ENCODE measurements around the gene MYH14. TPM values are rescaled to one million over a fixed set of nuclear protein-coding genes. Genes with fewer than 3 reads are reported as not detected.

The MYH14 gene
- total RNA-seq, 5 donors from 2014 or later (not counting 1 experiment from before 2014, with no cell fraction given): 0.23 to 0.79 (median 0.70) TPM; not detected in 2

GRCh38 chr19:50281491-50281890 lies 78.1 kb downstream of the MYH14 start:
- peaks cover 9 to 24% of the 10 kb centered on the region in 2 donors for H3K27me3 Mint-ChIP-seq
- DNase-seq: no peak
- WGBS (ENCODE audit: insufficient coverage): 85% methylated on average over 14 of the region's 22 CpGs
- H3K4me3 Mint-ChIP-seq: no peak overlapping the region
- ATAC-seq (replicated peaks in 1 of 4): no peak
- no peaks in the 10 kb centered on the region for H3K4me1 ChIP-seq (ENCODE audit: control insufficient read depth in 1 of 2, extremely low read depth in 1 of 2, insufficient read depth in 2 of 2, low read length in 2 of 2)
- H3K27ac Mint-ChIP-seq: no peak overlapping the region
- H3K36me3 Mint-ChIP-seq: no peaks in the 10 kb centered on the region
- ChIA-PET POLR2A (no interaction called here), CTCF (no interaction called here)
- no peaks in the 10 kb centered on the region for H3K4me1 Mint-ChIP-seq
- peaks cover 0 to 12% of the 10 kb centered on the region in 2 experiments for H3K27me3 ChIP-seq (replicated peaks in 1 of 2; ENCODE audit: control insufficient read depth in 2 of 2, extremely low read depth in 1 of 2, insufficient read depth in 2 of 2, low read length in 1 of 2)
- no peaks in the 10 kb centered on the region for H3K36me3 ChIP-seq (ENCODE audit: control insufficient read depth in 2 of 2, extremely low read depth in 1 of 2, insufficient read depth in 1 of 2, low read length in 1 of 2)
- H3K9me3 Mint-ChIP-seq: peaks cover 5 to 12% (median 10%) of the 10 kb centered on the region in 3 donors
- no peak overlapping the region for H3K4me3 ChIP-seq (ENCODE audit: control insufficient read depth in 1 of 2, extremely low read depth in 1 of 2, low read length in 1 of 2)
- no peaks in the 10 kb centered on the region for H3K9me3 ChIP-seq
- H3K27ac ChIP-seq (ENCODE audit: low read length): no peak overlapping the region

- Histone ChIP-seq H3K36me3 (ENCODE audit: control insufficient read depth in 2 of 2, extremely low read depth in 1 of 2, insufficient read depth in 1 of 2, low read length in 1 of 2) (no peaks in the 10 kb centered on the region), H3K27me3 (replicated peaks in 1 of 2; ENCODE audit: control insufficient read depth in 2 of 2, extremely low read depth in 1 of 2, insufficient read depth in 2 of 2, low read length in 1 of 2) (peaks cover 0 to 26% of the 10 kb centered on the region in 2 experiments), H3K4me3 (ENCODE audit: control insufficient read depth in 1 of 2, extremely low read depth in 1 of 2, low read length in 1 of 2) (no peak overlapping the region), H3K4me1 (ENCODE audit: control insufficient read depth in 1 of 2, extremely low read depth in 1 of 2, insufficient read depth in 2 of 2, low read length in 2 of 2) (no peaks in the 10 kb centered on the region), H3K27ac (ENCODE audit: low read length) (no peak overlapping the region), H3K9me3 (no peaks in the 10 kb centered on the region)
- CTCF ChIA-PET: no interaction called here
- WGBS (ENCODE audit: insufficient coverage): no CpG with 5 or more reads among the region's 2 CpGs
- Mint-ChIP-seq H3K4me3 (no peak overlapping the region), H3K9me3 (peaks cover 11 to 22% (median 16%) of the 10 kb centered on the region in 3 donors), H3K4me1 (no peaks in the 10 kb centered on the region), H3K27me3 (peaks cover 32 to 50% of the 10 kb centered on the region in 2 donors), H3K36me3 (no peaks in the 10 kb centered on the region), H3K27ac (no peak overlapping the region)
- POLR2A ChIA-PET: no interaction called here
- DNase-seq: no peak
- ATAC-seq (replicated peaks in 1 of 4): no peak
These were observed 82.4 kb downstream of the MYH14 start for GRCh38 chr19:50285833-50286232.

GRCh38 chr19:50286443-50286842 lies 83.0 kb downstream of the MYH14 start:
- ATAC-seq (replicated peaks in 1 of 4) (no peak), DNase-seq (no peak)
- H3K4me3 Mint-ChIP-seq: no peak overlapping the region
- ChIA-PET CTCF (no interaction called here), POLR2A (no interaction called here)
- no peak overlapping the region for H3K27ac Mint-ChIP-seq
- Histone ChIP-seq H3K36me3 (ENCODE audit: control insufficient read depth in 2 of 2, extremely low read depth in 1 of 2, insufficient read depth in 1 of 2, low read length in 1 of 2) (no peaks in the 10 kb centered on the region), H3K4me1 (ENCODE audit: control insufficient read depth in 1 of 2, extremely low read depth in 1 of 2, insufficient read depth in 2 of 2, low read length in 2 of 2) (no peaks in the 10 kb centered on the region), H3K9me3 (no peaks in the 10 kb centered on the region), H3K4me3 (ENCODE audit: control insufficient read depth in 1 of 2, extremely low read depth in 1 of 2, low read length in 1 of 2) (no peak overlapping the region), H3K27me3 (replicated peaks in 1 of 2; ENCODE audit: control insufficient read depth in 2 of 2, extremely low read depth in 1 of 2, insufficient read depth in 2 of 2, low read length in 1 of 2) (peaks cover 0 to 32% of the 10 kb centered on the region in 2 experiments), H3K27ac (ENCODE audit: low read length) (no peak overlapping the region)
- H3K9me3 Mint-ChIP-seq: peaks cover 11 to 22% (median 16%) of the 10 kb centered on the region in 3 donors
- H3K36me3 Mint-ChIP-seq: no peaks in the 10 kb centered on the region
- 86% methylated on average over 16 of the region's 18 CpGs for WGBS (ENCODE audit: insufficient coverage)
- H3K27me3 Mint-ChIP-seq: peaks cover 32 to 49% of the 10 kb centered on the region in 2 donors
- H3K4me1 Mint-ChIP-seq: no peaks in the 10 kb centered on the region

GRCh38 chr19:50287331-50287730 lies 83.9 kb downstream of the MYH14 start:
- Histone ChIP-seq H3K9me3 (no peaks in the 10 kb centered on the region), H3K36me3 (ENCODE audit: control insufficient read depth in 2 of 2, extremely low read depth in 1 of 2, insufficient read depth in 1 of 2, low read length in 1 of 2) (no peaks in the 10 kb centered on the region), H3K4me3 (ENCODE audit: control insufficient read depth in 1 of 2, extremely low read depth in 1 of 2, low read length in 1 of 2) (no peak overlapping the region), H3K4me1 (ENCODE audit: control insufficient read depth in 1 of 2, extremely low read depth in 1 of 2, insufficient read depth in 2 of 2, low read length in 2 of 2) (no peaks in the 10 kb centered on the region), H3K27ac (ENCODE audit: low read length) (no peak overlapping the region), H3K27me3 (replicated peaks in 1 of 2; ENCODE audit: control insufficient read depth in 2 of 2, extremely low read depth in 1 of 2, insufficient read depth in 2 of 2, low read length in 1 of 2) (peaks cover 0 to 38% of the 10 kb centered on the region in 2 experiments)
- no peak for ATAC-seq (replicated peaks in 1 of 4)
- Mint-ChIP-seq H3K4me3 (no peak overlapping the region), H3K4me1 (no peaks in the 10 kb centered on the region), H3K27ac (no peak overlapping the region), H3K27me3 (peaks cover 33 to 55% of the 10 kb centered on the region in 2 donors), H3K36me3 (no peaks in the 10 kb centered on the region), H3K9me3 (peaks cover 11 to 22% (median 16%) of the 10 kb centered on the region in 3 donors)
- CTCF ChIA-PET: no interaction called here
- no CpG with 5 or more reads among the region's 2 CpGs for WGBS (ENCODE audit: insufficient coverage)
- POLR2A ChIA-PET: no interaction called here
- DNase-seq: no peak

- Histone ChIP-seq H3K9me3 (no peaks in the 10 kb centered on the region), H3K4me3 (ENCODE audit: control insufficient read depth in 1 of 2, extremely low read depth in 1 of 2, low read length in 1 of 2) (no peak overlapping the region), H3K4me1 (ENCODE audit: control insufficient read depth in 1 of 2, extremely low read depth in 1 of 2, insufficient read depth in 2 of 2, low read length in 2 of 2) (no peaks in the 10 kb centered on the region), H3K27ac (ENCODE audit: low read length) (no peak overlapping the region), H3K27me3 (replicated peaks in 1 of 2; ENCODE audit: control insufficient read depth in 2 of 2, extremely low read depth in 1 of 2, insufficient read depth in 2 of 2, low read length in 1 of 2) (peaks cover 0 to 51% of the 10 kb centered on the region in 2 experiments), H3K36me3 (ENCODE audit: control insufficient read depth in 2 of 2, extremely low read depth in 1 of 2, insufficient read depth in 1 of 2, low read length in 1 of 2) (no peaks in the 10 kb centered on the region)
- ChIA-PET POLR2A (no interaction called here), CTCF (no interaction called here)
- H3K27ac Mint-ChIP-seq: no peak overlapping the region
- peaks cover 47 to 68% of the 10 kb centered on the region in 2 donors for H3K27me3 Mint-ChIP-seq
- H3K4me3 Mint-ChIP-seq: no peak overlapping the region
- H3K36me3 Mint-ChIP-seq: no peaks in the 10 kb centered on the region
- WGBS (ENCODE audit: insufficient coverage): 100% methylated on average over 1 of the region's 5 CpGs
- peaks cover 11 to 22% (median 16%) of the 10 kb centered on the region in 3 donors for H3K9me3 Mint-ChIP-seq
- no peak for ATAC-seq (replicated peaks in 1 of 4)
- H3K4me1 Mint-ChIP-seq: no peaks in the 10 kb centered on the region
- no peak for DNase-seq
These were observed 85.5 kb downstream of the MYH14 start for GRCh38 chr19:50288954-50289353.

GRCh38 chr19:50290011-50290410 lies 86.6 kb downstream of the MYH14 start:
- ChIA-PET POLR2A (no interaction called here), CTCF (no interaction called here)
- peaks cover 45 to 72% of the 10 kb centered on the region in 2 donors for H3K27me3 Mint-ChIP-seq

GRCh38 chr19:50290775-50291174 lies 87.4 kb downstream of the MYH14 start:
- Mint-ChIP-seq H3K27me3 (peaks cover 43 to 66% of the 10 kb centered on the region in 2 donors), H3K4me1 (no peaks in the 10 kb centered on the region), H3K36me3 (no peaks in the 10 kb centered on the region), H3K9me3 (peaks cover 8 to 15% (median 8%) of the 10 kb centered on the region in 3 donors), H3K27ac (no peak overlapping the region), H3K4me3 (no peak overlapping the region)
- ChIA-PET POLR2A (no interaction called here), CTCF (interaction anchor here in 1 of 2 donors (0.5 kb wide), 1 partner anchor 266 kb away, joined by 3 read pairs; no protein-coding TSS in a partner anchor)
- H3K27ac ChIP-seq (ENCODE audit: low read length): no peak overlapping the region
- ATAC-seq (replicated peaks in 1 of 4): no peak
- DNase-seq: no peak
- H3K27me3 ChIP-seq (replicated peaks in 1 of 2; ENCODE audit: control insufficient read depth in 2 of 2, extremely low read depth in 1 of 2, insufficient read depth in 2 of 2, low read length in 1 of 2): peaks cover 0 to 50% of the 10 kb centered on the region in 2 experiments
- no peaks in the 10 kb centered on the region for H3K36me3 ChIP-seq (ENCODE audit: control insufficient read depth in 2 of 2, extremely low read depth in 1 of 2, insufficient read depth in 1 of 2, low read length in 1 of 2)
- WGBS (ENCODE audit: insufficient coverage): 65% methylated on average over 10 of the region's 15 CpGs
- H3K4me3 ChIP-seq (ENCODE audit: control insufficient read depth in 1 of 2, extremely low read depth in 1 of 2, low read length in 1 of 2): no peak overlapping the region
- no peaks in the 10 kb centered on the region for H3K4me1 ChIP-seq (ENCODE audit: control insufficient read depth in 1 of 2, extremely low read depth in 1 of 2, insufficient read depth in 2 of 2, low read length in 2 of 2)
- no peaks in the 10 kb centered on the region for H3K9me3 ChIP-seq

More at GRCh38 chr19:50290011-50290410, 86.6 kb downstream of the MYH14 start:
- Histone ChIP-seq H3K9me3 (no peaks in the 10 kb centered on the region), H3K27ac (ENCODE audit: low read length) (no peak overlapping the region), H3K4me3 (ENCODE audit: control insufficient read depth in 1 of 2, extremely low read depth in 1 of 2, low read length in 1 of 2) (no peak overlapping the region), H3K4me1 (ENCODE audit: control insufficient read depth in 1 of 2, extremely low read depth in 1 of 2, insufficient read depth in 2 of 2, low read length in 2 of 2) (no peaks in the 10 kb centered on the region), H3K27me3 (replicated peaks in 1 of 2; ENCODE audit: control insufficient read depth in 2 of 2, extremely low read depth in 1 of 2, insufficient read depth in 2 of 2, low read length in 1 of 2) (peaks cover 0 to 47% of the 10 kb centered on the region in 2 experiments), H3K36me3 (ENCODE audit: control insufficient read depth in 2 of 2, extremely low read depth in 1 of 2, insufficient read depth in 1 of 2, low read length in 1 of 2) (no peaks in the 10 kb centered on the region)
- H3K4me3 Mint-ChIP-seq: no peak overlapping the region
- H3K36me3 Mint-ChIP-seq: no peaks in the 10 kb centered on the region
- H3K4me1 Mint-ChIP-seq: no peaks in the 10 kb centered on the region
- H3K27ac Mint-ChIP-seq: no peak overlapping the region
- no peak for ATAC-seq (replicated peaks in 1 of 4)
- no peak for DNase-seq
- peaks cover 11 to 21% (median 15%) of the 10 kb centered on the region in 3 donors for H3K9me3 Mint-ChIP-seq
- 65% methylated on average over 2 of the region's 6 CpGs for WGBS (ENCODE audit: insufficient coverage)

Data from T-cell (primary cell).